Measurements from ENCODE around the gene LRRN2. TPM values are rescaled to one million over a fixed set of nuclear protein-coding genes. Genes with fewer than 3 reads are reported as not detected.

LRRN2 gene
- total and polyA plus RNA-seq, 9 of the 15 experiments (the other 6 are each of a cell fraction or from before 2014, with no cell fraction given), result 0.05 TPM; not detected in 8

DNA sequence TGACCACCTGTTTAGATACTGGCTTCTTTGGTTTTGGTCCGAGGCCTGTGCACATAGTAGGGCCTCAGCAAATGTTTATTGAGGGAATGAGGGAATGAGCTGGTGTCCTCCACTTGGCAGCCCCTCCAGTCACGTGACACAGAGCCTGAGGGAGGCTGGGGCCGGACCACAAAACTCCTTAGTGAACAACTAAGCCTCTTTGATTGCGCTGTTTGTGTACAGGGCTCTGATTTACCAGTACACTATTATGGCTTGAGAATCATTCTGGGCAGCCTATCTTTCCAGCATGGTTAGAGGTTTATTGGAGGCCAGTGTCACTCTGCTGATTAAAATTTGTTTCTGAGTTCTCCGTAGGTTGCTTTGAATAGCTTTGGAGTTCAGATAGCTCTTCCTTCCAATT, 10.2 kb upstream of the LRRN2 start (continued):
- TF ChIP-seq, protein P1, sequence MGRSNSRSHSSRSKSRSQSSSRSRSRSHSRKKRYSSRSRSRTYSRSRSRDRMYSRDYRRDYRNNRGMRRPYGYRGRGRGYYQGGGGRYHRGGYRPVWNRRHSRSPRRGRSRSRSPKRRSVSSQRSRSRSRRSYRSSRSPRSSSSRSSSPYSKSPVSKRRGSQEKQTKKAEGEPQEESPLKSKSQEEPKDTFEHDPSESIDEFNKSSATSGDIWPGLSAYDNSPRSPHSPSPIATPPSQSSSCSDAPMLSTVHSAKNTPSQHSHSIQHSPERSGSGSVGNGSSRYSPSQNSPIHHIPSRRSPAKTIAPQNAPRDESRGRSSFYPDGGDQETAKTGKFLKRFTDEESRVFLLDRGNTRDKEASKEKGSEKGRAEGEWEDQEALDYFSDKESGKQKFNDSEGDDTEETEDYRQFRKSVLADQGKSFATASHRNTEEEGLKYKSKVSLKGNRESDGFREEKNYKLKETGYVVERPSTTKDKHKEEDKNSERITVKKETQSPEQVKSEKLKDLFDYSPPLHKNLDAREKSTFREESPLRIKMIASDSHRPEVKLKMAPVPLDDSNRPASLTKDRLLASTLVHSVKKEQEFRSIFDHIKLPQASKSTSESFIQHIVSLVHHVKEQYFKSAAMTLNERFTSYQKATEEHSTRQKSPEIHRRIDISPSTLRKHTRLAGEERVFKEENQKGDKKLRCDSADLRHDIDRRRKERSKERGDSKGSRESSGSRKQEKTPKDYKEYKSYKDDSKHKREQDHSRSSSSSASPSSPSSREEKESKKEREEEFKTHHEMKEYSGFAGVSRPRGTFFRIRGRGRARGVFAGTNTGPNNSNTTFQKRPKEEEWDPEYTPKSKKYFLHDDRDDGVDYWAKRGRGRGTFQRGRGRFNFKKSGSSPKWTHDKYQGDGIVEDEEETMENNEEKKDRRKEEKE (IDR thresholded peaks at IDR 0.05; ENCODE audit: borderline replicate concordance in 1 of 2, control insufficient read depth in 1 of 2, low read depth in 2 of 2, low read length in 1 of 2), result no peak
- TF ChIP-seq, protein P2, sequence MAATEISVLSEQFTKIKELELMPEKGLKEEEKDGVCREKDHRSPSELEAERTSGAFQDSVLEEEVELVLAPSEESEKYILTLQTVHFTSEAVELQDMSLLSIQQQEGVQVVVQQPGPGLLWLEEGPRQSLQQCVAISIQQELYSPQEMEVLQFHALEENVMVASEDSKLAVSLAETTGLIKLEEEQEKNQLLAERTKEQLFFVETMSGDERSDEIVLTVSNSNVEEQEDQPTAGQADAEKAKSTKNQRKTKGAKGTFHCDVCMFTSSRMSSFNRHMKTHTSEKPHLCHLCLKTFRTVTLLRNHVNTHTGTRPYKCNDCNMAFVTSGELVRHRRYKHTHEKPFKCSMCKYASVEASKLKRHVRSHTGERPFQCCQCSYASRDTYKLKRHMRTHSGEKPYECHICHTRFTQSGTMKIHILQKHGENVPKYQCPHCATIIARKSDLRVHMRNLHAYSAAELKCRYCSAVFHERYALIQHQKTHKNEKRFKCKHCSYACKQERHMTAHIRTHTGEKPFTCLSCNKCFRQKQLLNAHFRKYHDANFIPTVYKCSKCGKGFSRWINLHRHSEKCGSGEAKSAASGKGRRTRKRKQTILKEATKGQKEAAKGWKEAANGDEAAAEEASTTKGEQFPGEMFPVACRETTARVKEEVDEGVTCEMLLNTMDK (IDR thresholded peaks at IDR 0.05; ENCODE audit: borderline replicate concordance, insufficient read depth, low read depth, low read length, poor library complexity, severe bottlenecking), result no peak
- no peak for TF ChIP-seq MTF1 (CRISPR knock-in tag; IDR thresholded peaks at IDR 0.05; ENCODE audit: borderline replicate concordance)
- no peak for TF ChIP-seq ILK (tag; IDR thresholded peaks at IDR 0.05; ENCODE audit: borderline replicate concordance, low read depth)
- TF ChIP-seq, protein P3, sequence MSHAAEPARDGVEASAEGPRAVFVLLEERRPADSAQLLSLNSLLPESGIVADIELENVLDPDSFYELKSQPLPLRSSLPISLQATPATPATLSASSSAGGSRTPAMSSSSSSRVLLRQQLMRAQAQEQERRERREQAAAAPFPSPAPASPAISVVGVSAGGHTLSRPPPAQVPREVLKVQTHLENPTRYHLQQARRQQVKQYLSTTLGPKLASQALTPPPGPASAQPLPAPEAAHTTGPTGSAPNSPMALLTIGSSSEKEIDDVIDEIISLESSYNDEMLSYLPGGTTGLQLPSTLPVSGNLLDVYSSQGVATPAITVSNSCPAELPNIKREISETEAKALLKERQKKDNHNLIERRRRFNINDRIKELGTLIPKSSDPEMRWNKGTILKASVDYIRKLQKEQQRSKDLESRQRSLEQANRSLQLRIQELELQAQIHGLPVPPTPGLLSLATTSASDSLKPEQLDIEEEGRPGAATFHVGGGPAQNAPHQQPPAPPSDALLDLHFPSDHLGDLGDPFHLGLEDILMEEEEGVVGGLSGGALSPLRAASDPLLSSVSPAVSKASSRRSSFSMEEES (CRISPR knock-in tag; IDR thresholded peaks at IDR 0.05), result peak; percentile 95
- TF ChIP-seq ZNF766 (CRISPR knock-in tag; conservative IDR thresholded peaks at IDR 0.05), result peak; percentile 95
- peak; percentile 83 for TF ChIP-seq TOE1 (IDR thresholded peaks at IDR 0.05; ENCODE audit: borderline replicate concordance)
- no peak for TF ChIP-seq TOE1 (CRISPR knock-in tag; IDR thresholded peaks at IDR 0.05; ENCODE audit: borderline replicate concordance, low read depth)
- TF ChIP-seq RBFOX2 (IDR thresholded peaks at IDR 0.05; ENCODE audit: low read depth, low read length), result no peak
- TF ChIP-seq, protein P4, sequence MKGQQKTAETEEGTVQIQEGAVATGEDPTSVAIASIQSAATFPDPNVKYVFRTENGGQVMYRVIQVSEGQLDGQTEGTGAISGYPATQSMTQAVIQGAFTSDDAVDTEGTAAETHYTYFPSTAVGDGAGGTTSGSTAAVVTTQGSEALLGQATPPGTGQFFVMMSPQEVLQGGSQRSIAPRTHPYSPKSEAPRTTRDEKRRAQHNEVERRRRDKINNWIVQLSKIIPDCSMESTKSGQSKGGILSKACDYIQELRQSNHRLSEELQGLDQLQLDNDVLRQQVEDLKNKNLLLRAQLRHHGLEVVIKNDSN (CRISPR knock-in tag; IDR thresholded peaks at IDR 0.05), result peak; percentile 72
- no peak for TF ChIP-seq HEY1 (CRISPR knock-in tag; IDR thresholded peaks at IDR 0.05; ENCODE audit: borderline replicate concordance)
- no peak for TF ChIP-seq TSC22D4 (tag; IDR thresholded peaks at IDR 0.05)
- no peak for TF ChIP-seq CREM (IDR thresholded peaks at IDR 0.05; ENCODE audit: low read depth)
- no peak for TF ChIP-seq ZNF75A (CRISPR knock-in tag; IDR thresholded peaks at IDR 0.05)
- TF ChIP-seq ZNF589 (CRISPR knock-in tag; IDR thresholded peaks at IDR 0.05; ENCODE audit: low read depth), result no peak
- TF ChIP-seq NCOA4 (IDR thresholded peaks at IDR 0.05; ENCODE audit: partially characterized antibody), result no peak
- no peak for TF ChIP-seq ZNF24 (IDR thresholded peaks at IDR 0.05)
- no peak for TF ChIP-seq ZNF41 (CRISPR knock-in tag; conservative IDR thresholded peaks at IDR 0.05)

Data from K562 (cell line).